Measurements from ENCODE around the gene CAMK1D. TPM values are rescaled to one million over a fixed set of nuclear protein-coding genes. Genes with fewer than 3 reads are reported as not detected.
"Not testable (repeated sequence)": the region's sequence is repeated elsewhere in the genome, so short reads cannot be mapped to it uniquely, and the experiment has no call there.

Gene CAMK1D
- 10 to 100 TPM in 1 of 2 donors, 1 to 10 TPM in 1; 6.2 to 10.8 TPM for total RNA-seq
- 1 to 10 TPM; 4.4 to 5.4 (median 4.7) TPM for polyA plus RNA-seq (ENCODE audit: insufficient read length in 6 of 6)
- long read RNA-seq, donor 1, result 0 reads
- long read RNA-seq, donor 2, result 0 reads
- long read RNA-seq, donor 3, result 0 reads
- long read RNA-seq, donor 4, partial matches to known transcripts, result 0 of 2 reads
- long read RNA-seq, donor 4, other reads (novel, unspliced or antisense), result 2 of 2 reads
- long read RNA-seq, donor 5, result 0 reads
- long read RNA-seq, donor 6, result 0 reads
- long read RNA-seq, donor 7, result 0 reads
- long read RNA-seq, donor 8, result 0 reads
- long read RNA-seq, donor 9, result 0 reads
- long read RNA-seq, donor 10, result 0 reads
- long read RNA-seq, donor 11, partial matches to known transcripts, result 33 of 39 reads
- long read RNA-seq, donor 11, other reads (novel, unspliced or antisense), result 6 of 39 reads
- long read RNA-seq, donor 12, result 0 reads

GRCh38 chr10:12348870-12349628, at the start of gene CAMK1D:
CAMK1D (plus strand) TSS chr10:12349547.
- TF ChIP-seq CTCF (IDR thresholded peaks at IDR 0.05), result no peak
- intact Hi-C loops (cut with DNase I), result no loop called here
- peak; percentile 85 for ATAC-seq
- peak; percentile 41 to 97 (median 68) for DNase-seq
- Histone ChIP-seq H3K27ac (peak within 1 kb of the TSS; percentile 70 to 83), H3K27me3 (peaks cover 5 to 62% of the 10 kb centered on the region in 2 donors), H3K4me1 (peaks cover 14 to 25% of the 10 kb centered on the region in 2 donors), H3K36me3 (no peaks in the 10 kb centered on the region), H3K4me3 (peak within 1 kb of the TSS; percentile 64 to 73), H3K9me3 (no peaks in the 10 kb centered on the region)

GRCh38 chr10:12301036-12301435, 48.3 kb upstream of the CAMK1D start:
- H3K4me1 ChIP-seq; H3K9me3 ChIP-seq; H3K27me3 ChIP-seq; intact Hi-C loops (cut with DNase I); H3K27ac ChIP-seq; DNase-seq; H3K36me3 ChIP-seq; H3K4me3 ChIP-seq; ATAC-seq: not testable (repeated sequence)

GRCh38 chr10:12308057-12308456, 41.3 kb upstream of the CAMK1D start:
- no peak for TF ChIP-seq CTCF (IDR thresholded peaks at IDR 0.05)
- ATAC-seq, result no peak
- no peak overlapping the region for H3K27ac ChIP-seq
- no peaks in the 10 kb centered on the region for H3K4me1 ChIP-seq
- intact Hi-C loops (cut with DNase I), result no loop called here
- DNase-seq, result no peak
- no peak overlapping the region for H3K4me3 ChIP-seq
- peaks cover 0 to 6% of the 10 kb centered on the region in 2 donors for H3K27me3 ChIP-seq
- no peaks in the 10 kb centered on the region for H3K36me3 ChIP-seq
- H3K9me3 ChIP-seq, result peaks cover 0 to 2% of the 10 kb centered on the region in 2 donors

- Histone ChIP-seq H3K4me3 (no peak overlapping the region), H3K27me3 (no peaks in the 10 kb centered on the region), H3K4me1 (no peaks in the 10 kb centered on the region), H3K36me3 (no peaks in the 10 kb centered on the region), H3K9me3 (peaks cover 0 to 2% of the 10 kb centered on the region in 2 donors), H3K27ac (no peak overlapping the region)
- DNase-seq (no peak), ATAC-seq (no peak)
- no peak for TF ChIP-seq CTCF (IDR thresholded peaks at IDR 0.05)
- intact Hi-C loops (cut with DNase I), result no loop called here
These were observed 40.5 kb upstream of the CAMK1D start for GRCh38 chr10:12308736-12309375.

- intact Hi-C loops (cut with DNase I); H3K27me3 ChIP-seq; ATAC-seq; DNase-seq; H3K9me3 ChIP-seq; H3K4me3 ChIP-seq; H3K36me3 ChIP-seq; H3K27ac ChIP-seq; H3K4me1 ChIP-seq: not testable (repeated sequence)
These were observed 39.6 kb upstream of the CAMK1D start for GRCh38 chr10:12309783-12310182.

- DNase-seq, result no peak
- no peak overlapping the region for H3K4me3 ChIP-seq
- no peak for ATAC-seq
- H3K27me3 ChIP-seq, result no peaks in the 10 kb centered on the region
- H3K9me3 ChIP-seq, result no peaks in the 10 kb centered on the region
- intact Hi-C loops (cut with DNase I), result no loop called here
- H3K27ac ChIP-seq, result no peak overlapping the region
- no peak for TF ChIP-seq CTCF (IDR thresholded peaks at IDR 0.05)
- no peaks in the 10 kb centered on the region for H3K36me3 ChIP-seq
- no peaks in the 10 kb centered on the region for H3K4me1 ChIP-seq
These were observed 34.5 kb upstream of the CAMK1D start for GRCh38 chr10:12314836-12315235.

Measured in left lung (tissue), 14 donors.